Lower leg skin (tissue), 4 donors: ENCODE results near the gene LY6G5C. TPM values are rescaled to one million over a fixed set of nuclear protein-coding genes. Genes with fewer than 3 reads are reported as not detected.

ENCODE experiments used
- DNase-seq, 2 donors: peaks; one replicate each; pipeline ENCODE4 v3.0.0-alpha.2; 2019; ENCODE audit warnings: low spot score in 2 of 2
- H3K4me3 ChIP-seq: fragments of 200-600 bp; sonication (generic); 2 replicates; pipeline ENCODE4 v1.5.1; 2017; ENCODE audit warnings: mild to moderate bottlenecking, low read depth; ENCODE audit not compliant: poor library complexity, severe bottlenecking
- POLR2A ChIP-seq, 2 donors: fragments of 450-650 bp; IDR thresholded peaks; one replicate each; pipeline ENCODE4 v1.6.1; 2016 to 2017; ENCODE audit warnings: antibody characterized with exemption in 2 of 2, mild to moderate bottlenecking in 1 of 2, moderate library complexity in 1 of 2
- WGBS, 2 donors: methylation state at CpG; one replicate each; pipeline ENCODE4 v1.1.5; 2018; 5-methylcytosine and 5-hydroxymethylcytosine counted together
- intact Hi-C: fragments of 100-400 bp; cut with DNase I; formaldehyde crosslinking; loops from one replicate; pipeline ENCODE4 v1.15.0; 2023; ENCODE audit warnings: low total_unique reads
- total RNA-seq, 4 donors: library from RNA; depleted of rRNA; stranded (reverse); fragments of >200 nt; gene quantifications; one replicate each; pipeline ENCODE4 v1.1.0, GENCODE V29; 2016
- TF ChIP-seq, protein P1 (sequence below), 3 donors: fragments of 450-650 bp; IDR thresholded peaks; one replicate each; pipeline ENCODE4 v1.5.1; 2016; ENCODE audit warnings: antibody characterized with exemption in 3 of 3, mild to moderate bottlenecking in 3 of 3, moderate library complexity in 2 of 3

LY6G5C gene
- total RNA-seq, 4 donors from 2014 or later = 1.6 TPM; not detected in 3

DNA sequence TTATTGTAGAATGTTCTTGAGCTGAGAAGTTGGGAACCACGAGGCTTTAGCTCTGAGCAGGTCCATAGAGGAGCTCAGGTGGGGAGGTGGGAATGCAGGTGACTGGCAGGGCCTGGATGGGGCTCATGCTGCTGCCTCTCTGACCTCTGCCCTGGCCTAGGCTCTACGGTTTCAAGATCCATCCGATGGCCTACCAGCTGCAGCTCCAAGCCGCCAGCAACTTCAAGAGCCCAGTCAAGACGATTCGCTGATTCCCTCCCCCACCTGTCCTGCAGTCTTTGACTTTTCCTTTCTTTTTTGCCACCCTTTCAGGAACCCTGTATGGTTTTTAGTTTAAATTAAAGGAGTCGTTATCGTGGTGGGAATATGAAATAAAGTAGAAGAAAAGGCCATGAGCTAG lies 11.2 kb downstream of the LY6G5C start, which contains the start of gene LY6G5B:
TSS of gene LY6G5B (plus strand) at position 301 of the 400 bp plus-strand sequence. CDS start 975 bp downstream, outside the sequence.
- no peak for DNase-seq
- no peak within 1 kb of the TSS for H3K4me3 ChIP-seq
- WGBS, 2 donors = 81 to 88% methylated on average over 8 of the region's 8 CpGs
- intact Hi-C loops = no loop called here
- TF ChIP-seq POLR2A (IDR thresholded peaks at IDR 0.05) = no peak

DNA sequence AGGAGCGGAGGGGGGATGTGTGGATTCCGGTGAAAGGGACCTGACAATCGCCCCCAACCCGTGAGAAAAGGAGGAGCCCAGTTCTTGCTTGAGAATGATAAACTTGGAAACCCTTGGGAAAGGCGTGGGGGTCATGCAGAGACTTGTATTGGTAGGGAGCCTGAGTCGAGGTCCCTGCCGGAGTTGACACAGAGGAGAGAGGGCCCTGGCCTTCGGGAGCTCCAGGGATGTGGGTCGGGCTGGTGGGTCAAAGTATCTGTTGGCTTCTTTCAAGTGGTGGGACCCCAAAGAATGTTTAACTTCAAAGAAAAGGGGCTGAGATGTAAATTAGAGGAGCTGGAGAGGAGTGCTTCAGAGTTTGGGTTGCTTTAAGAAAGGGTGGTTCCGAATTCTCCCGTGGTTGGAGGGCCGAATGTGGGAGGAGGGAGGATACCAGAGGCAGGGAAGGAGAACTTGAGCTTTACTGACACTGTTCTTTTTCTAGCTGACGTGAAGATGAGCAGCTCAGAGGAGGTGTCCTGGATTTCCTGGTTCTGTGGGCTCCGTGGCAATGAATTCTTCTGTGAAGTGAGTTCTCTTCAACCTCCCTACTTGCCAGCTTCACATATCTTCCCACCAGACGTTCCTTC lies 14.4 kb downstream of the LY6G5C start:
- no peak for TF ChIP-seq POLR2A (IDR thresholded peaks at IDR 0.05)
- TF ChIP-seq, protein P1, sequence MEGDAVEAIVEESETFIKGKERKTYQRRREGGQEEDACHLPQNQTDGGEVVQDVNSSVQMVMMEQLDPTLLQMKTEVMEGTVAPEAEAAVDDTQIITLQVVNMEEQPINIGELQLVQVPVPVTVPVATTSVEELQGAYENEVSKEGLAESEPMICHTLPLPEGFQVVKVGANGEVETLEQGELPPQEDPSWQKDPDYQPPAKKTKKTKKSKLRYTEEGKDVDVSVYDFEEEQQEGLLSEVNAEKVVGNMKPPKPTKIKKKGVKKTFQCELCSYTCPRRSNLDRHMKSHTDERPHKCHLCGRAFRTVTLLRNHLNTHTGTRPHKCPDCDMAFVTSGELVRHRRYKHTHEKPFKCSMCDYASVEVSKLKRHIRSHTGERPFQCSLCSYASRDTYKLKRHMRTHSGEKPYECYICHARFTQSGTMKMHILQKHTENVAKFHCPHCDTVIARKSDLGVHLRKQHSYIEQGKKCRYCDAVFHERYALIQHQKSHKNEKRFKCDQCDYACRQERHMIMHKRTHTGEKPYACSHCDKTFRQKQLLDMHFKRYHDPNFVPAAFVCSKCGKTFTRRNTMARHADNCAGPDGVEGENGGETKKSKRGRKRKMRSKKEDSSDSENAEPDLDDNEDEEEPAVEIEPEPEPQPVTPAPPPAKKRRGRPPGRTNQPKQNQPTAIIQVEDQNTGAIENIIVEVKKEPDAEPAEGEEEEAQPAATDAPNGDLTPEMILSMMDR (IDR thresholded peaks at IDR 0.05) = no peak
- intact Hi-C loops = no loop called here
- WGBS, 2 donors = 2 to 3% methylated on average over 15 of the region's 15 CpGs
- no peak for DNase-seq
- peak overlapping the region; percentile 72 for H3K4me3 ChIP-seq

DNA sequence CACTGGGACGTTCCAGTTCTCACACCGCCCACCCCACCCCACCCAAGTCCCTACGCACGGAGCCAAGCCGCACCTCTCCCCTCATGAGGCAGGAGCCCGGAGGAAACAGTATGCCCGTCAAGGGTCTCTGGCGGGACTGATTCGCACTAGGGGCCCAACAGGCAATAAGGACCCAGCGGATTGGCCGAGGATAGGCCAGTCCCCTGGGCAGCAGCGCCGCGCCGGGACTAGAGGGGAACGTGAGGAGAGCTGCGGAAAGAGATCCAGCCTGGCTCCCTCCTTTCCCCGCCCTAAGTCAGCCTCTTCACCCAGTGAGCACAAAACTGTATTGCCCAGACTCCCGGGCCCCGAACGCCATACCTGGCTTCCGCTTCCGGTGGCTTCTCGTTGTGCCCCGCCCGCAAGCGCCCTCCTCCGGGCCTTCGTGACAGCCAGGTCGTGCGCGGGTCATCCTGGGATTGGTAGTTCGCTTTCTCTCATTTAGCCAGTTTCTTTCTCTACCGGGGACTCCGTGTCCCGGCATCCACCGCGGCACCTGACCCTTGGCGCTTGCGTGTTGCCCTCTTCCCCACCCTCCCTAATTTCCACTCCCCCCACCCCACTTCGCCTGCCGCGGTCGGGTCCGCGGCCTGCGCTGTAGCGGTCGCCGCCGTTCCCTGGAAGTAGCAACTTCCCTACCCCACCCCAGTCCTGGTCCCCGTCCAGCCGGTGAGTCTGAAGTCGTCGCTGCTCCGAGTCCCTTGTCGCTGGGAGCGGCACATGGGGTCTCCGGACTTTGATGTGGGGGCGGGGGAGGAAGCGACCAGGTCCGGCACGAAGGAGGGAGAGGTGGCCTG lies 15.1 kb downstream of the LY6G5C start, which contains the start of gene CSNK2B:
TSS of gene CSNK2B (plus strand) at position 580 of the 836 bp plus-strand sequence. CDS start 752 bp downstream, outside the sequence.
- peak within 1 kb of the TSS; percentile 72 for H3K4me3 ChIP-seq
- 0 to 1% methylated on average over 55 to 62 of the region's 63 CpGs for WGBS, 2 donors
- intact Hi-C loops = no loop called here
- peak; percentile 99 to 100 for DNase-seq
- no peak for TF ChIP-seq POLR2A (IDR thresholded peaks at IDR 0.05)
- TF ChIP-seq, protein P1 (IDR thresholded peaks at IDR 0.05) = no peak

DNA sequence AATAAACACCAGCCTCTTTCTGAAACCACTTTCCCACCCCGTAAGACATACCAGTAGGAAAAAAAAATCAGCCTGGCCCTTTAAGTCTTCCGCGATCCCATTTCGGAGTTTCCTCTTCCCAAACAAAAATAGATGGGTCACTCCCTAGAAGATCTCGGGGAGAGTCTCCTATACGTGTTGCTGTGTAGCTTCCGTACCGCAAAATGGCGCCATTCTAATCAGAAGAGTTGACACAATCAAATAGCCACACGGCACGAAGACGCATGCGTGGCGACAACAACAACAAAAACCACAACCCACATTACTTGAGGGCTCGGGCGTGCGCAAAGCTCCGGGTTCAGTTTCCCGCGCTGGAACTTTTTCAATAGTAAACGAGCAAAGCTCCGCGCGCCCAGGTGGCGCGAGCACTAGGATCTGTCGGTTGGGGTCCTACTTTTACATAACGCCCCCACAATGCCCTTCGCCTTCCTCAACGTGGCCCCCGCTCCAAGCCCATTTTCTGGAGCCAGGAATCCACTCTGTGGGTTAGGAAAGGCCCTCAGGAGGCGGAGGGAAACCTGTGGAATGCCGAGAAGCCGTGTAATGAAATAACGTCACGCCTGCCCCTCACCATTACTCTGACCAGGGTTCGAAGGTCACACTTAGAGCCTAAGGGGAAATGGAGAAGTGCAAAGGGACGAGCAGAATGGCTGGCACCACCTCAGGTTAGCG lies 15.9 kb downstream of the LY6G5C start, which contains the start of gene GPANK1:
TSS of gene GPANK1 (minus strand) at position 208 of the 711 bp plus-strand sequence. CDS start 519 bp downstream, outside the sequence.
- peak; percentile 95 to 98 for DNase-seq
- TF ChIP-seq POLR2A (IDR thresholded peaks at IDR 0.05) = peak in 1 of 2 donors; percentile 2
- TF ChIP-seq, protein P1 (IDR thresholded peaks at IDR 0.05) = no peak
- WGBS, 2 donors = 0 to 1% methylated on average over 38 to 39 of the region's 39 CpGs
- intact Hi-C loops = no loop called here
- H3K4me3 ChIP-seq = peak within 1 kb of the TSS; percentile 61

DNA sequence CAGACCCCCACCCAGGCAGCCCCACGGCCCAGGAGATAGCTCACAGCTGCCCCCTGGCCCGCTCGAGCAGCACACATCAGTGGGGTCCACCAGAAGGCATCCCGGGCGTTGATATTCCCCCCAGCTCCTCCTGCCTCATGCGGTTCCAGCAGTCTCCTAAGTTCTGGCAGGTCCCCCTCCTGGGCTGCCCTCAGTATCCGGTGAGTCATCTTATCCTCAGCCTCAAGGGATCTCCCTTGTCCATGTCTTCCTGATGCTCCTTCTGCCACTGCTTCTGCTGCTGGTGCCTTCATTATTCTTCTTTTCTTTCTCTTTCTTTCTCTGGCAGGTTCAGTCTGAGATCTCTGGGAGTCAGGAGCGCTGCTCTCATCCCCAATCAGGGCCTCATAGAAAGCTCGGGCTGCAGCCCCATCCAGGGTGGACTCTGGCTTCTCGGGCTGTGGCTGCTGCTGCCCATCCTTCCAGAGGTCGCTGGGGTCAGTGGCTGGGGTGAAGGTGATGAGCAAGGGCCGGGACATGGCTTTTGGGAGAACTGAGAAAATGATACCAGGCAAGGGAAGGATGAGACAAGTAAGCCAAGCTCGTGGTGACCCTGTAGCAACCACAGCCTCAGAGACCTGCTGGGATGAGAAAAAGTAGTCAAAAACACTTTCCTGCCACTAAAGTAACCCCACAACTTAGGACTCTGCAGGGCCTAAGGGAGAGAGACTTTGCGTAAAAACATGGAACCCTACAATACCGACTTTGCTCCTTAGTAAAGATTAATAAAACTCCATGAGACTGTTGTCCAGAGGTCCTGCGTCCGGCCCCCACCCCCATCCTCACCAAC lies 16.7 kb downstream of the LY6G5C start:
- WGBS, 2 donors = 10 to 16% methylated on average over 17 of the region's 17 CpGs
- TF ChIP-seq POLR2A (IDR thresholded peaks at IDR 0.05) = no peak
- TF ChIP-seq, protein P1 (IDR thresholded peaks at IDR 0.05) = no peak
- peak; percentile 54 to 90 for DNase-seq
- intact Hi-C loops = no loop called here
- H3K4me3 ChIP-seq = peak overlapping the region; percentile 61
